ENCODE measurements around the gene GAS6. TPM values are rescaled to one million over a fixed set of nuclear protein-coding genes. Genes with fewer than 3 reads are reported as not detected.

GAS6 gene
- total RNA-seq, 2 donors from 2014 or later: 83.0 to 145 TPM

DNA sequence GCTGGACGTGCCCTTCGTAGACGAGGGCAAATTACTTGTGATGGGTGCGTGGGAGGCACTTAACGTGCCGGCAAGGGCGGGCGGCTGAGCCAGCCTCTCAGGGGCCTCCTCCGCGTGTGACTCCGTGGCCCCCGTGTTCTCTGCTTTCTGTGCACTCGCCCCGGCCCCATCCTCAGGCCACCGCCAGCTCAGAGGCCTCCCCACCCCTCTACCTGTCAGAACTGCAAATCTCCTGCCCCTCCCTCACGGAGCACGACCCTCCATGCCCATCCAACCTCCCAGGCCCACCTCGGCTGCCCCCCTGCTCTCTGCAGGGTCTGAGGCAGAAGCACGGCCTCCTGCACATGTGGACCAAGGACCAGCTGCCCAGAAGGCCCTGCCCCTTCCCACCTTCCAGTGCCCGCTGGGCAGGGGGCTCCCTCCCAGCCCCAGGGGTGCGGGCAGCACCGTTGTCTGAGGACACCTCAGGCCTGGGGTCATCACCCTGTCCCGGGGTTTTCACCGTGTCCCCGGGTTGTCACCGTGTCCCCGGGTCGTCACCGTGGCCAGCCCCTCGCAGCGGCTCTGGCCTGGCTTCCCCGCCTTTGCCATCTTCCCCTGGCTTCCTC is 60.4 kb downstream of the GAS6 start:
- WGBS, 2 donors: 57 to 68% methylated on average over 23 to 28 of the region's 32 CpGs
- no peak for ATAC-seq
- DNase-seq: no peak
- H3K4me3 ChIP-seq: no peak overlapping the region
- no peaks in the 10 kb centered on the region for H3K9me3 ChIP-seq
- H3K27me3 ChIP-seq: no peaks in the 10 kb centered on the region
- intact Hi-C loops (cut with DNase I): loop anchor here (10.0 kb wide), 1 partner anchor 211 kb away; no protein-coding TSS in a partner anchor
- H3K27ac ChIP-seq: no peak overlapping the region
- H3K4me1 ChIP-seq: no peaks in the 10 kb centered on the region
- TF ChIP-seq POLR2A (IDR thresholded peaks at IDR 0.05): no peak
- TF ChIP-seq, protein P1, sequence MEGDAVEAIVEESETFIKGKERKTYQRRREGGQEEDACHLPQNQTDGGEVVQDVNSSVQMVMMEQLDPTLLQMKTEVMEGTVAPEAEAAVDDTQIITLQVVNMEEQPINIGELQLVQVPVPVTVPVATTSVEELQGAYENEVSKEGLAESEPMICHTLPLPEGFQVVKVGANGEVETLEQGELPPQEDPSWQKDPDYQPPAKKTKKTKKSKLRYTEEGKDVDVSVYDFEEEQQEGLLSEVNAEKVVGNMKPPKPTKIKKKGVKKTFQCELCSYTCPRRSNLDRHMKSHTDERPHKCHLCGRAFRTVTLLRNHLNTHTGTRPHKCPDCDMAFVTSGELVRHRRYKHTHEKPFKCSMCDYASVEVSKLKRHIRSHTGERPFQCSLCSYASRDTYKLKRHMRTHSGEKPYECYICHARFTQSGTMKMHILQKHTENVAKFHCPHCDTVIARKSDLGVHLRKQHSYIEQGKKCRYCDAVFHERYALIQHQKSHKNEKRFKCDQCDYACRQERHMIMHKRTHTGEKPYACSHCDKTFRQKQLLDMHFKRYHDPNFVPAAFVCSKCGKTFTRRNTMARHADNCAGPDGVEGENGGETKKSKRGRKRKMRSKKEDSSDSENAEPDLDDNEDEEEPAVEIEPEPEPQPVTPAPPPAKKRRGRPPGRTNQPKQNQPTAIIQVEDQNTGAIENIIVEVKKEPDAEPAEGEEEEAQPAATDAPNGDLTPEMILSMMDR (IDR thresholded peaks at IDR 0.05): no peak
- H3K36me3 ChIP-seq (replicated peaks in 1 of 2; ENCODE audit: insufficient read depth in 1 of 2, low read depth in 2 of 2): no peaks in the 10 kb centered on the region

DNA sequence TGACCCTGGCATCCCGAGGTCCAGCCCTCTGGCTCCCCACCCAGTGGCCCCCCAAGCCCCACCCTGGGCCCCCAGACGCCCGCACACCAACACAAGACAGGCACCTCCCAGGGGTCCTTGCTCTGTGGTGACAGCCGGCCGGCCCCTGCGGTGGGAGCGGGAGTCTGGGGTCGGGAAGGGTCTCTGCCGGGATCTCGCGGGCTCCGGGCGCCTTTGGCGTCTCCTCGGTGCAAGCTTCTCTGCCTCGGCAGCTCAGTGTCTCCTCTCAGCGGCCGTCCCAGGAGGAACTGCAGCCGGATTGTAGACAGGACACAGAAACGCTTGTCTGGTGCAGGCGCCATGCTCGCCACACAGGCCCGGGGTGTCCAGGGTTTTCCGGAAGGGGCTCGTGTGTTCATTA is 61.1 kb downstream of the GAS6 start:
- DNase-seq: no peak
- no peak overlapping the region for H3K4me3 ChIP-seq
- H3K27me3 ChIP-seq: no peaks in the 10 kb centered on the region
- H3K36me3 ChIP-seq (replicated peaks in 1 of 2; ENCODE audit: insufficient read depth in 1 of 2, low read depth in 2 of 2): no peaks in the 10 kb centered on the region
- no peak overlapping the region for H3K27ac ChIP-seq
- H3K4me1 ChIP-seq: no peaks in the 10 kb centered on the region
- no peaks in the 10 kb centered on the region for H3K9me3 ChIP-seq
- TF ChIP-seq POLR2A (IDR thresholded peaks at IDR 0.05): no peak
- TF ChIP-seq, protein P1 (IDR thresholded peaks at IDR 0.05): no peak
- 31 to 52% methylated on average over 3 to 7 of the region's 25 CpGs for WGBS, 2 donors
- intact Hi-C loops (cut with DNase I): loop anchor here (10.0 kb wide), 1 partner anchor 212 kb away; no protein-coding TSS in a partner anchor
- ATAC-seq: peak; percentile 23

DNA sequence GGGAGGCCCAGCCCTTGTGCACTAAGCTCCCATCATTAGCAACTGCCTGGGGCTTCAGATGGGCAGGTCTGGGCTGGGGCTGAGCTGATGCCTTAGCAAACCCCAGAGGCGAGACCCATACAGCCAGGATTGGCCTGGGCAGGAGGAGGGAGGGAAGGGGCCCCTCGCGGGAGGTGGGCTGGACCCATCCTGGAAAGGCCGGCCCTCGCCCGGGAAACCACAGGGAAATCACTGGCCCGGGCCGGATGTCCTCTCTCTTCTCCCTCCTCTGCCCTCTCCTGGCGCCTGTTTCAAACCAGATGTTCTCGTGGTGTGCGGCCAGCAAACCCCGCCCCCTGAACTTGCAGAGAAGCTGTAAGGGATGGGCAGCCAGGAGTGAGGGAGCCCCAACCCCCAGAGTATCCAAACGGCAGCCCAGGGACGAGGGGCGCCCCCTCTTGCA is 61.8 kb downstream of the GAS6 start:
- peak; percentile 19 for ATAC-seq
- H3K36me3 ChIP-seq (replicated peaks in 1 of 2; ENCODE audit: insufficient read depth in 1 of 2, low read depth in 2 of 2): no peaks in the 10 kb centered on the region
- H3K27ac ChIP-seq: no peak overlapping the region
- H3K9me3 ChIP-seq: no peaks in the 10 kb centered on the region
- peak in 1 of 4 donors; percentile 33 for DNase-seq
- no peak overlapping the region for H3K4me3 ChIP-seq
- H3K4me1 ChIP-seq: no peaks in the 10 kb centered on the region
- intact Hi-C loops (cut with DNase I): loop anchor here (10.0 kb wide), 1 partner anchor 213 kb away; no protein-coding TSS in a partner anchor
- TF ChIP-seq POLR2A (IDR thresholded peaks at IDR 0.05): no peak
- TF ChIP-seq, protein P1 (IDR thresholded peaks at IDR 0.05): no peak
- no peaks in the 10 kb centered on the region for H3K27me3 ChIP-seq
- 23 to 25% methylated on average over 5 to 14 of the region's 15 CpGs for WGBS, 2 donors

DNA sequence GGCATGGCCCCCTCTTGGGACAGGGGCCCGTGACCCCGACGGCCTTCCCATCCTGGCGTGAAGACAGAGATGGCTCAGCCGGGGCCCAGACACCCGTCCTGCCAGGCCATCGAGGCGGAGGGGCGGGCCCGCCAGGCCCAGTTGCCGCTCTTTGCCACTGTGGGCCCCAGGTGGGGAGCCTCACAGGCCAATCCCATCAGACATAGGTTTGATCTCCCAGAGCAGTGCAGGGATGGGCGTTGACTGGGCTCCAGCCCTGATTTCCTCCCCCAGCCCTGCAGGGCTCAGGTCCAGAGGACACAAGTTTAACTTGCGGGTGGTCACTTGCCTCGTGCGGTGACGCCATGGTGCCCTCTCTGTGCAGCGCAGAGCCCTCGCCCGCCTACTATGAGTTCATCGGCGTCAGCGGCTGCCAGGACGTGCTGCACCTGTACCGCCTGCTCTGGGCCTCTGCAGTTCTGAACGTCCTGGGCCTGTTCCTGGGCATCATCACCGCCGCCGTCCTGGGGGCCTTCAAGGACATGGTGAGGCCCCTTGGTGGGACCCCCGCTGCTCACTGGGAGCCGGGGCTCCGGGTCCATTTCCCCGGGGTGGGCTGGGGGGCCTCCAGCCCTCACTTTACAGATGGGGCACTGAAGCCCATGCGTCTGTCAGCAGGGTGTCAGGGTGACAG is 62.5 kb downstream of the GAS6 start:
- Histone ChIP-seq H3K9me3 (no peaks in the 10 kb centered on the region), H3K4me3 (no peak overlapping the region), H3K36me3 (replicated peaks in 1 of 2; ENCODE audit: insufficient read depth in 1 of 2, low read depth in 2 of 2) (no peaks in the 10 kb centered on the region), H3K4me1 (no peaks in the 10 kb centered on the region), H3K27me3 (no peaks in the 10 kb centered on the region), H3K27ac (no peak overlapping the region)
- TF ChIP-seq, protein P1 (IDR thresholded peaks at IDR 0.05): no peak
- no peak for TF ChIP-seq POLR2A (IDR thresholded peaks at IDR 0.05)
- DNase-seq: no peak
- 88% methylated on average over 26 of the region's 33 CpGs; no CpG with 5 or more reads in 1 of the 2 donors for WGBS, 2 donors
- ATAC-seq: no peak
- intact Hi-C loops (cut with DNase I): loop anchor here (10.0 kb wide), 1 partner anchor 213 kb away; no protein-coding TSS in a partner anchor
